ENCODE data around the gene PM20D2. TPM values are rescaled to one million over a fixed set of nuclear protein-coding genes. Genes with fewer than 3 reads are reported as not detected.
A peak's percentile ranks its signal among the peaks of the same experiment; 100 is the strongest.

Gene PM20D2
- total and polyA plus RNA-seq, 2 experiments from 2014 or later = 4.4 to 10.2 TPM

GRCh38 chr6:89111933-89112332, 33.9 kb upstream of the PM20D2 start (continued):
- no peak for TF ChIP-seq REST (IDR thresholded peaks at IDR 0.05; ENCODE audit: unreplicated experiment)
- no peak for TF ChIP-seq JUNB (IDR thresholded peaks at IDR 0.05; ENCODE audit: unreplicated experiment)

- Histone ChIP-seq H3K79me2 (replicated peaks; ENCODE audit: insufficient read depth) (no peaks in the 10 kb centered on the region), H2AFZ (peak overlapping the region; percentile 96), H3K4me2 (peak overlapping the region; percentile 98), H3K27ac (ENCODE audit: low read depth) (no peak overlapping the region), H3K36me3 (ENCODE audit: insufficient read depth) (no peaks in the 10 kb centered on the region), H3K4me3 (peak overlapping the region; percentile 84), H3K27me3 (ENCODE audit: insufficient read depth) (peaks cover 56% of the 10 kb centered on the region), H4K20me1 (replicated peaks; ENCODE audit: insufficient read depth) (no peaks in the 10 kb centered on the region; the same call in 1 of the 2 replicates), H3K9me2 (ENCODE audit: insufficient read depth) (no peaks in the 10 kb centered on the region), H3F3A (replicated peaks; ENCODE audit: low read depth) (peaks cover 9% of the 10 kb centered on the region; the same call in 1 of the 2 replicates), H3K4me1 (ENCODE audit: insufficient read depth) (peaks cover 7% of the 10 kb centered on the region; the same call in 1 of the 2 replicates)
- no peak overlapping the region for H3K27ac Mint-ChIP-seq
- H3K4me1 Mint-ChIP-seq = peaks cover 6% of the 10 kb centered on the region
- no peaks in the 10 kb centered on the region; the same call in 2 of the 3 replicates for H3K36me3 Mint-ChIP-seq (ENCODE audit: low read depth)
- no peak for ATAC-seq
- no peaks in the 10 kb centered on the region for H3K9me3 Mint-ChIP-seq
- DNase-seq (ENCODE audit: low spot score) = no peak
- peak overlapping the region; percentile 90 for H3K4me3 Mint-ChIP-seq
- peaks cover 23% of the 10 kb centered on the region for H3K27me3 Mint-ChIP-seq (ENCODE audit: insufficient read depth, low read depth, poor library complexity)
- TF ChIP-seq STAT1 (IDR thresholded peaks at IDR 0.05; ENCODE audit: unreplicated experiment) (no peak), EZH2phosphoT487 (IDR thresholded peaks at IDR 0.05; ENCODE audit: unreplicated experiment) (no peak), ETS1 (IDR thresholded peaks at IDR 0.05) (no peak), ZNF462 (CRISPR knock-in tag; IDR thresholded peaks at IDR 0.05) (no peak), EZH2 (IDR thresholded peaks at IDR 0.05; ENCODE audit: low read depth, unreplicated experiment) (no peak), NANOG (IDR thresholded peaks at IDR 0.05; ENCODE audit: borderline replicate concordance) (no peak), CREB1 (CRISPR knock-in tag; IDR thresholded peaks at IDR 0.05; ENCODE audit: low read depth) (no peak), POLR2AphosphoS5 (IDR thresholded peaks at IDR 0.05; ENCODE audit: low read depth) (no peak), CTCF (conservative IDR thresholded peaks at IDR 0.05; ENCODE audit: low read depth in 2 of 2) (no peak)
Measured at GRCh38 chr6:89116702-89117101, 29.2 kb upstream of the PM20D2 start.

Data from GM23338 (cell line).